DLD1 (cell line): ENCODE results near the gene GID4.

Experiments
- in situ Hi-C: cut with HindIII; loops from 2 replicates; pipeline ENCODE4 v1.10.0; 2017; ENCODE audit warnings: low sequenced_read_pairs

The GID4 gene

GRCh38 chr17:18040261-18040858 lies 1.2 kb downstream of the GID4 start:
- in situ Hi-C loops, result no loop called here

- in situ Hi-C loops, result no loop called here
Measured at GRCh38 chr17:18041776-18042175, 2.6 kb downstream of the GID4 start.

GRCh38 chr17:18042983-18043382 lies 3.8 kb downstream of the GID4 start:
- in situ Hi-C loops, result no loop called here

GRCh38 chr17:18043491-18043890 lies 4.3 kb downstream of the GID4 start:
- in situ Hi-C loops, result no loop called here

- in situ Hi-C loops, result no loop called here
Measured at GRCh38 chr17:18044609-18045008, 5.4 kb downstream of the GID4 start.

- in situ Hi-C loops, result no loop called here
Measured at GRCh38 chr17:18045691-18046350, 6.6 kb downstream of the GID4 start.

GRCh38 chr17:18055597-18055996 lies 16.4 kb downstream of the GID4 start:
- in situ Hi-C loops, result no loop called here

GRCh38 chr17:18056214-18056613 lies 17.0 kb downstream of the GID4 start:
- in situ Hi-C loops, result no loop called here

GRCh38 chr17:18059283-18059682 lies 20.1 kb downstream of the GID4 start:
- in situ Hi-C loops, result no loop called here

GRCh38 chr17:18064053-18064452 lies 24.8 kb downstream of the GID4 start:
- in situ Hi-C loops, result no loop called here

- in situ Hi-C loops, result no loop called here
Measured at GRCh38 chr17:18065546-18065945, 26.3 kb downstream of the GID4 start.

GRCh38 chr17:18066866-18067265 lies 27.7 kb downstream of the GID4 start:
- in situ Hi-C loops, result no loop called here

- in situ Hi-C loops, result no loop called here
Measured at GRCh38 chr17:18069101-18069500, 29.9 kb downstream of the GID4 start.

GRCh38 chr17:18070861-18071340 lies 31.7 kb downstream of the GID4 start:
- in situ Hi-C loops, result no loop called here

GRCh38 chr17:18071751-18072150 lies 32.5 kb downstream of the GID4 start:
- in situ Hi-C loops, result no loop called here

GRCh38 chr17:18074566-18075272 lies 35.5 kb downstream of the GID4 start:
- in situ Hi-C loops, result no loop called here

- in situ Hi-C loops, result no loop called here
Measured at GRCh38 chr17:18076936-18077335, 37.7 kb downstream of the GID4 start.

- in situ Hi-C loops, result no loop called here
Measured at GRCh38 chr17:18079543-18079942, 40.3 kb downstream of the GID4 start.

- in situ Hi-C loops, result no loop called here
Measured at GRCh38 chr17:18084256-18084655, 45.0 kb downstream of the GID4 start.

GRCh38 chr17:18087610-18088491 lies 48.6 kb downstream of the GID4 start, which contains the start of gene DRG2:
TSS of gene DRG2 (plus strand) at chr17:18087948. CDS start at chr17:18088024, 76 bp downstream.
- in situ Hi-C loops, result no loop called here

- in situ Hi-C loops, result no loop called here
Measured at GRCh38 chr17:18089613-18090012, 50.4 kb downstream of the GID4 start.
